Measurements from ENCODE around the gene PSMB7.

GRCh38 chr9:124315882-124316281 is 99.4 kb downstream of the PSMB7 start:
- TF ChIP-seq CTCF (conservative IDR thresholded peaks at IDR 0.05; ENCODE audit: low read length): no peak
- TF ChIP-seq EZH2phosphoT487 (IDR thresholded peaks at IDR 0.05; ENCODE audit: borderline replicate concordance, low read depth, low read length): no peak
